Neural progenitor cell (in vitro differentiated cells): ENCODE results near the gene IL17B. TPM values are rescaled to one million over a fixed set of nuclear protein-coding genes. Genes with fewer than 3 reads are reported as not detected.
A peak's percentile ranks its signal among the peaks of the same experiment; 100 is the strongest.

Experiments
- DNase-seq: peaks from one replicate; pipeline ENCODE4 v3.0.0-alpha.2; 2016; ENCODE audit warnings: low spot score
- H2AFZ ChIP-seq: fragments of 200-600 bp; sonication (generic); replicated peaks from 2 replicates; pipeline ENCODE4 v1.6.1; 2016; ENCODE audit warnings: antibody characterized with exemption
- H3F3A ChIP-seq: fragments of 200-600 bp; sonication (generic); 2 replicates; pipeline ENCODE4 v1.6.1; 2016; ENCODE audit warnings: antibody characterized with exemption, low read depth
- H3K27ac ChIP-seq: fragments of 200-600 bp; sonication (generic); 2 replicates; pipeline ENCODE4 v1.5.1; 2016; ENCODE audit warnings: mild to moderate bottlenecking
- H3K27me3 ChIP-seq: fragments of 200-600 bp; sonication (generic); 2 replicates; pipeline ENCODE4 v1.6.1; 2016; ENCODE audit warnings: mild to moderate bottlenecking, moderate library complexity
- H3K36me3 ChIP-seq: fragments of 200-600 bp; sonication (generic); 2 replicates; pipeline ENCODE4 v1.5.1; 2016
- H3K4me1 ChIP-seq: fragments of 200-600 bp; sonication (generic); 2 replicates; pipeline ENCODE4 v1.6.1; 2016; ENCODE audit warnings: mixed run types
- H3K4me2 ChIP-seq: fragments of 200-600 bp; sonication (generic); 2 replicates; pipeline ENCODE4 v1.6.1; 2016
- H3K4me3 ChIP-seq: fragments of 200-600 bp; sonication (generic); 2 replicates; pipeline ENCODE4 v1.5.1; 2016
- H3K79me2 ChIP-seq: fragments of 200-600 bp; sonication (generic); 2 replicates; pipeline ENCODE4 v1.6.1; 2016; ENCODE audit warnings: low read depth
- H3K9ac ChIP-seq: fragments of 200-600 bp; sonication (generic); 2 replicates; pipeline ENCODE4 v1.6.1; 2016
- H3K9me3 ChIP-seq: fragments of 200-600 bp; sonication (generic); 2 replicates; pipeline ENCODE4 v1.5.1; 2016; ENCODE audit warnings: low read depth
- H4K20me1 ChIP-seq: fragments of 200-600 bp; sonication (generic); 2 replicates; pipeline ENCODE4 v1.6.1; 2016; ENCODE audit warnings: low read depth
- H3K27ac Mint-ChIP-seq: 3 replicates; pipeline ENCODE4 v1.8.0; 2021; ENCODE audit warnings: mixed read lengths
- H3K27me3 Mint-ChIP-seq: 2 replicates; pipeline ENCODE4 v1.8.0; 2022; ENCODE audit warnings: low read depth, mild to moderate bottlenecking, inconsistent platforms, moderate library complexity, mixed read lengths; ENCODE audit not compliant: insufficient read depth
- H3K36me3 Mint-ChIP-seq: 3 replicates; pipeline ENCODE4 v1.8.0; 2021; ENCODE audit warnings: mixed read lengths
- H3K4me1 Mint-ChIP-seq: 3 replicates; pipeline ENCODE4 v1.8.0; 2021; ENCODE audit warnings: mixed read lengths
- H3K4me3 Mint-ChIP-seq: 3 replicates; pipeline ENCODE4 v1.8.0; 2021; ENCODE audit warnings: mild to moderate bottlenecking, moderate library complexity, mixed read lengths
- H3K9me3 Mint-ChIP-seq: 3 replicates; pipeline ENCODE4 v1.8.0; 2020; ENCODE audit warnings: mixed read lengths
- CTCF ChIP-seq: fragments of 200-600 bp; sonication (generic); IDR thresholded peaks from 2 replicates; pipeline ENCODE4 v1.5.1; 2017; ENCODE audit warnings: antibody characterized with exemption, mild to moderate bottlenecking
- EZH2 ChIP-seq: fragments of 200-600 bp; sonication (generic); IDR thresholded peaks from 2 replicates; pipeline ENCODE4 v1.6.1; 2017; ENCODE audit warnings: antibody characterized with exemption, mild to moderate bottlenecking, moderate library complexity
- EZH2phosphoT487 ChIP-seq: fragments of 200-600 bp; sonication (generic); IDR thresholded peaks from 2 replicates; pipeline ENCODE4 v1.6.1; 2017; ENCODE audit warnings: antibody characterized with exemption
- total RNA-seq: library from RNA; depleted of rRNA; stranded (reverse); fragments of >200 nt; gene quantifications from 2 replicates; pipeline ENCODE4 v1.2.3, GENCODE V29; 2015; ENCODE audit warnings: low replicate concordance

Gene IL17B
- total RNA-seq, 1 donor from 2014 or later = not detected

- Histone ChIP-seq H3K27me3 (no peaks in the 10 kb centered on the region), H2AFZ (no peak overlapping the region), H3K4me3 (no peak overlapping the region), H3K9me3 (no peaks in the 10 kb centered on the region), H4K20me1 (no peaks in the 10 kb centered on the region), H3K9ac (no peak overlapping the region), H3K36me3 (no peaks in the 10 kb centered on the region), H3F3A (no peaks in the 10 kb centered on the region), H3K27ac (no peak overlapping the region), H3K79me2 (no peaks in the 10 kb centered on the region), H3K4me1 (peaks cover 17% of the 10 kb centered on the region), H3K4me2 (no peak overlapping the region)
- peaks cover 21% of the 10 kb centered on the region for H3K4me1 Mint-ChIP-seq
- H3K4me3 Mint-ChIP-seq = no peak overlapping the region
- H3K36me3 Mint-ChIP-seq = no peaks in the 10 kb centered on the region
- H3K27ac Mint-ChIP-seq = no peak overlapping the region
- peaks cover 3% of the 10 kb centered on the region for H3K27me3 Mint-ChIP-seq
- DNase-seq = no peak
- no peak for TF ChIP-seq EZH2
- no peak for TF ChIP-seq EZH2phosphoT487
- no peak for TF ChIP-seq CTCF
- no peaks in the 10 kb centered on the region for H3K9me3 Mint-ChIP-seq
These were observed 34.6 kb upstream of the IL17B start for GRCh38 chr5:149413477-149414210.

- TF ChIP-seq EZH2phosphoT487 (no peak), EZH2 (no peak), CTCF (no peak)
- DNase-seq = no peak
- Histone ChIP-seq H3K9me3 (no peaks in the 10 kb centered on the region), H2AFZ (no peak overlapping the region), H3K27me3 (no peaks in the 10 kb centered on the region), H3K79me2 (no peaks in the 10 kb centered on the region), H3K4me3 (no peak overlapping the region), H4K20me1 (no peaks in the 10 kb centered on the region), H3K27ac (no peak overlapping the region), H3K36me3 (no peaks in the 10 kb centered on the region), H3F3A (no peaks in the 10 kb centered on the region), H3K4me2 (no peak overlapping the region), H3K9ac (no peak overlapping the region), H3K4me1 (peaks cover 17% of the 10 kb centered on the region)
- Mint-ChIP-seq H3K4me1 (peaks cover 16% of the 10 kb centered on the region), H3K36me3 (no peaks in the 10 kb centered on the region), H3K4me3 (no peak overlapping the region), H3K27me3 (peaks cover 3% of the 10 kb centered on the region), H3K27ac (peak overlapping the region; percentile 79), H3K9me3 (no peaks in the 10 kb centered on the region)
These were observed 33.8 kb upstream of the IL17B start for GRCh38 chr5:149412783-149413476.

GRCh38 chr5:149411738-149412519 is 32.8 kb upstream of the IL17B start:
- H3K36me3 ChIP-seq = no peaks in the 10 kb centered on the region
- TF ChIP-seq EZH2phosphoT487 (no peak), CTCF (no peak), EZH2 (no peak)
- no peaks in the 10 kb centered on the region for H4K20me1 ChIP-seq
- no peak for DNase-seq
- Mint-ChIP-seq H3K4me1 (peaks cover 14% of the 10 kb centered on the region), H3K4me3 (no peak overlapping the region), H3K9me3 (no peaks in the 10 kb centered on the region), H3K27ac (no peak overlapping the region), H3K36me3 (no peaks in the 10 kb centered on the region), H3K27me3 (peaks cover 2% of the 10 kb centered on the region)
- H3K4me1 ChIP-seq = peaks cover 19% of the 10 kb centered on the region
- no peaks in the 10 kb centered on the region for H3K27me3 ChIP-seq
- no peak overlapping the region for H3K27ac ChIP-seq
- H3K4me3 ChIP-seq = no peak overlapping the region
- H3F3A ChIP-seq = no peaks in the 10 kb centered on the region
- no peak overlapping the region for H3K4me2 ChIP-seq
- H3K79me2 ChIP-seq = no peaks in the 10 kb centered on the region
- H3K9ac ChIP-seq = no peak overlapping the region
- H3K9me3 ChIP-seq = no peaks in the 10 kb centered on the region
- H2AFZ ChIP-seq = no peak overlapping the region
